Activated CD4-positive, CD25-positive, alpha-beta regulatory T cell treated with anti-CD3 and anti-CD28 coated beads, Interleukin-2, amount 50 U/mL, for 24 hours (primary cell): ENCODE data around the gene MICA.
"Not testable (repeated sequence)": the region's sequence is repeated elsewhere in the genome, so short reads cannot be mapped to it uniquely, and the experiment has no call there.

Source experiments
- ATAC-seq, 2 donors: fragments of 150-1000 bp; cut with Tn5 transposase; one replicate each; pipeline ENCODE4 v1.10.0; 2021; ENCODE audit warnings: mild to moderate bottlenecking in 1 of 2, moderate library complexity in 1 of 2

Gene MICA

DNA sequence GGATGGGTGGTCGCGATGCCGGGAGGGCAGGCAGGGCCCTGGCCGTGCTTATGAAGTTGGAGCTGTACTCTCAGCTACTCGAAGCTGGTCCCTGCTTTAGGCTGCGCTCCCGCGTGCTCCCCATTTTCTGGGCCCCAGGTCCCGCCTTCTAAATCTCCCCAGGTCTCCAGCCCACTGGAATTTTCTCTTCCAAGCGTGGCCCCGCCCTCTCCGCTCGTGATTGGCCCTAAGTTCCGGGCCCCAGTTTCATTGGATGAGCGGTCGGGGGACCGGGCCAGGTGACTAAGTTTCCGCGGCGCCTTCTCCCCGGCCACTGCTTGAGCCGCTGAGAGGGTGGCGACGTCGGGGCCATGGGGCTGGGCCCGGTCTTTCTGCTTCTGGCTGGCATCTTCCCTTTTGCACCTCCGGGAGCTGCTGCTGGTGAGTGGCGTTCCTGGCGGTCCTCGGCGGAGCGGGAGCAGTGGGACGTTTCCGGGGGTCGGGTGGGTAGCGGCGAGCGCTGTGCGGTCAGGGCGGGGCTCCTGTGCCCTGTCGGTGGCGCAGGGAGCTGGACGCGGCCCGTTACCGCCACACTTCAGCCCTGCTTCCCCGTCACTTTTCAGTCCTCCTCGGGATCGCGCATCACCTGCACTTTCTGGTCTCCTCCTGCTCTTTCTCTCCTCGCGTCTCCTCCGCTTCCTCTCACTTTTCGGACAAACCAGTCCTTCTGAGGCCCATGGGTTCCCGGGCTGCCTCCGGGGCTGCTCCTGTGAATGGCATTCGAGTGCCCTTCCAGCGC lies at the start of gene MICA:
TSS of gene MICA (plus strand) at position 313 of the 778 bp plus-strand sequence. CDS start at position 351, 38 bp downstream.
- peak; percentile 70 to 71 for ATAC-seq

DNA sequence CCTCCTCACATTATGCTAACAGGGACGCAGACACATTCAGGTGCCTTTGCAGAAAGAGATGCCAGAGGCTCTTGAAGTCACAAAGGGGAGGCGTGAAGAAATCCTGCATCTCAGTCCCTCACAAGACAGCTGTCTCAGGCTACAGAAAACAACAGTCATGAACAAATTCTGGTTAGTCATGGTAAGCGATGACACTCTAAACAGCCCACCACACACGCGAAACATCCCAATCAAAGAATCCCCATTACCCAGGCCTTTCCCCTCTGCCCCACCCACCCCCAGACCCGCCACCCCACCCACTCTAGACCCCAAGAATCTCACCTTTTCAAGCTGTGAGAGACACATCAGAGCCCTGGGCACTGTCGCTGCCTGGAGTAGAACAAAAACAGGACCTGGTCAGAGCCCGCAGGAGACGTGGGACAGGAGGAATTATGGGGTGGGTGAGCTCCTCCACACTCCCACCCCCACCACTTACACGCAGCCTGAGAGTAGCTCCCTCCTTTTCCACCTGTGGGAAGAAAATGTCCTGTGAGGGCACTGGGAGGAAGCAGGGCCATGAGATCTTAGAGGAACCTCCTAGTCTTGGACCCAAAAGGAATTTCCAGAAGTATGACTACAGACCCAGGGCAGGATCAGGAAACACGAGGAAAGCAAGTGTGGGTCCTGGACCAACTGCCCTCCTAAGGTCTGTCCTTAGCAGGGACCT lies 49.1 kb upstream of the MICA start:
- ATAC-seq: peak; percentile 18

DNA sequence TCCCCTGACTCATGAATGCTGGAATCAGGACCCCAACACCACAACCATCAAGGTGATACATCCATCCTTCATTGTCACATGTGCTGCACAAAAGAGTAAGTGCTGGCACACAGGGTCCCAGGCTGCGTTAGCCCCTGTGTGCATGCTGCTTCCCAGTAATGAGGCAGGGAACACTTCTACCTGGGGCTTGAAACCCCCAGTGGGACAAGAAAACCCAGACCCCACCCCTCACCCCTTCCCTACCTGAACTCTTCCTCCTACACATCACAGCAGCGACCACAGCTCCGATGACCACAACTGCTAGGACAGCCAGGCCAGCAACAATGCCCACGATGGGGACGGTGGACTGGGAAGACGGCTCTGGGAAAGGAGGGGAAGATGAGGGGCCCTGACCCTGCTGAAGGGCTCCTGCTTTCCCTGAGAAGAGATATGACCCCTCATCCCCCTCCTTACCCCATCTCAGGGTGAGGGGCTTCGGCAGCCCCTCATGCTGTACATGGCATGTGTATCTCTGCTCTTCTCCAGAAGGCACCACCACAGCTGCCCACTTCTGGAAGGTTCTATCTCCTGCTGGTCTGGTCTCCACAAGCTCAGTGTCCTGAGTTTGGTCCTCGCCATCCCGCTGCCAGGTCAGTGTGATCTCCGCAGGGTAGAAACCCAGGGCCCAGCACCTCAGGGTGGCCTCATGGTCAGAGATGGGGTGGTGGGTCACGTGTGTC lies 48.4 kb upstream of the MICA start:
- no peak for ATAC-seq

DNA sequence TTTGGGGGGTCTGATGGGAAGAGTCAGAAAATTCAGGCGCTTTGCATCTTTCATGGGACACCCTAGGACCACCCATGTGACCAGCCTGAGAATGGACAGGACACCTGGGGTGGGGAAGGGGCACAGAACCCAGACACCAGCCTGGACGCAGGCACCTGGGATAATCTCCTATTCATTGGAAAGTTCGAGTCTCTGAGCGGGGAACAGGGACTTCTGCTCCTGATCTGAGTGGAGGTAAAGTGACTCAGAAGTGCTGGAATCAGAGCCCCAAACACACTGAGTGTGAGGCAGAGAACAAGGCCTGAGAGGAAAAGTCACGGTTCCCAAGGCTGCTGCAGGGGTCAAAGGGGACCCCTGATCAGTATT lies 47.8 kb upstream of the MICA start:
- no peak for ATAC-seq

DNA sequence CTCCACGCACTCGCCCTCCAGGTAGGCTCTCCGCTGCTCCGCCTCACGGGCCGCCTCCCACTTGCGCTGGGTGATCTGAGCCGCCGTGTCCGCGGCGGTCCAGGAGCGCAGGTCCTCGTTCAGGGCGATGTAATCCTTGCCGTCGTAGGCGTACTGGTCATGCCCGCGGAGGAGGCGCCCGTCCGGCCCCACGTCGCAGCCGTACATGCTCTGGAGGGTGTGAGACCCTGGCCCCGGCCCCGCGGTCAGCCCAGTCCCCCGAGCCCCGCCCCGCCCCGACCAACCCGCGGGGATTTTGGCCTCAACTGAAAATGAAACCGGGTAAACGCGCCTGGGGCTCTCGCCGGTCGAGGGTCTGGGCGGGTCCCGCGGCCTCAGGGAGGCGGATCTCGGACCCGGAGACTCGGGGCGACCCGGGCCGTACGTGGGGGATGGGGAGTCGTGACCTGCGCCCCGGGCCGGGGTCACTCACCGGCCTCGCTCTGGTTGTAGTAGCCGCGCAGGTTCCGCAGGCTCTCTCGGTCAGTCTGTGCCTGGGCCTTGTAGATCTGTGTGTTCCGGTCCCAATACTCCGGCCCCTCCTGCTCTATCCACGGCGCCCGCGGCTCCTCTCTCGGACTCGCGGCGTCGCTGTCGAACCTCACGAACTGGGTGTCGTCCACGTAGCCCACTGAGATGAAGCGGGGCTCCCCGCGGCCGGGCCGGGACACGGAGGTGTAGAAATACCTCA lies 47.0 kb upstream of the MICA start:
- peak; percentile 6 to 9 for ATAC-seq

DNA sequence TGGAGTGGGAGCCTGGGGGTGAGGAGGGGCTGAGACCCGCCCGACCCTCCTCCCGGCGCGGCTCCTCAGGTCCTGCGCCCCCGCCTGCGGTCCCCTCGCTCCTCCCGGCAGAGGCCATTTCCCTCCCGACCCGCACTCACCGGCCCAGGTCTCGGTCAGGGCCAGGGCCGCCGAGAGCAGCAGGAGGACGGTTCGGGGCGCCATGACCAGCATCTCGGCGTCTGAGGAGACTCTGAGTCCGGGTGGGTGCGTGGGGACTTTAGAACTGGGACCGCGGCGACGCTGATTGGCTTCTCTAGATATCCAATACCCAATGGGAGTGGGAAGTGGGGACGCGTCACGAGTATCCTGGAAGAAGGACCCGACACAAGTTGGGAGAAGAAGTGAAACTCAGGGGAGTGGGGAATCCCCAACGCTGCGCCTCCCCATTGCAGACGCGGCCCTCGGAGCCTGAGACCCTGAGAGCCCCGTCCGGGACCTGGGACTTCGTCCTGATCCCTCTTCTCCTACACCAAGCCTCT lies 46.4 kb upstream of the MICA start, which contains the start of gene HLA-B:
TSS of gene HLA-B (minus strand) at position 234 of the 521 bp plus-strand sequence. CDS start at position 213, 21 bp downstream.
- peak; percentile 75 to 76 for ATAC-seq

DNA sequence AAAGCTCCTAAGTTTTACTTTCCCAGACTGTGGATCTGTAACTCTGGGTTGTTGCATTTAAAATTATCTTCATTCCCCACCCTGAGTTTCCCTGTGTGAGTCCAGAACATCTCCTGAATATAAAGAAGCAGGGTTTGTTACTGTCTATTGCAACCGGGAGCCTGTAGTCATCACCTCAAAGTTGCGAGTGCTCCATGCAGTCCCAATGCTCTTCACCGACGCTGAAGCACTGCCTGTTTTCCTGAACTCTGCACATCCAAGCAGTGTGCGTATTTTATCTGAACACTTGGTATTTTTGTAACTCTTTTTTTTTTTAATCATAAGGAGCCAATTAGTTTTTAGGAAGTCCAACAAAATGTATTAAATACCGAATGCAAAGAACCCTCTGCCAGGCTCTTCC lies 45.5 kb upstream of the MICA start:
- no peak for ATAC-seq

DNA sequence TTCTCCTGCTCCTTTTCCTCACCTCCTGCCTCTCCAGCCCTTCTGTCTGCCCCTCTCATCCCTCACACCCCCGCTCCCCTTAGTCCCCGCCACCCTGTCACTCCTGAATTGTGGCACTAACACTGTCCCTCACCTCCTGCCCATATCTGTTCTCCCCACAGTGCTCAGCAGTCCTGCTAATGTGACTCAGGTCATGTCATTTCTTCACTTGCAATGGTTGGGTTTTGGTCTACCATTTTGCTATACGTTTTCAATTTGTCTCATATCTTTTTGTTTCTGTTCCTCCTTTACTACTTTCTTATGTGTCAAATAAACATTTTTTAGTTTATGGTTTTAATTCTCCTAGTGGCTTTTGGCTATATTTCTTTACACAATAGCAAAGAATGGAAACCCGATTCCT lies 45.1 kb upstream of the MICA start:
- ATAC-seq: peak in 1 of 2 donors; percentile 20

DNA sequence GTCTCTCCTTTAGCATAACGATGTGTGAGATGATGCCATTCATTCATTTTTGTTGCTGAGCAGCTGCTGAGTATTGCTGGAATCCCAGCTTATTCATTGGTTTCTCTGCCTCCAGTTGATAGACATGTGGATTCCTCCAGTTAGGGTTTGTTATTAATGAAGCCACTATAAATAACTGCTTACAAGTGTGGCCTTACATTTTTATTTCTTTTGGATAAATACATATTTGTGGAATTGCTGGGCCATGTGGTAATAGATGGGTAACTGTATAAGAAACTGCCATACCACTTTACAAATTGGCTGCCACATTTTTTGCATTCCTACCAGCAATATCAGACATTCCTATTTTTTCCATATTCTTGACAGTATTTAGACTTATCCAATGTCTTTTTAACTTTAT lies 43.8 kb upstream of the MICA start:
- ATAC-seq: no peak

DNA sequence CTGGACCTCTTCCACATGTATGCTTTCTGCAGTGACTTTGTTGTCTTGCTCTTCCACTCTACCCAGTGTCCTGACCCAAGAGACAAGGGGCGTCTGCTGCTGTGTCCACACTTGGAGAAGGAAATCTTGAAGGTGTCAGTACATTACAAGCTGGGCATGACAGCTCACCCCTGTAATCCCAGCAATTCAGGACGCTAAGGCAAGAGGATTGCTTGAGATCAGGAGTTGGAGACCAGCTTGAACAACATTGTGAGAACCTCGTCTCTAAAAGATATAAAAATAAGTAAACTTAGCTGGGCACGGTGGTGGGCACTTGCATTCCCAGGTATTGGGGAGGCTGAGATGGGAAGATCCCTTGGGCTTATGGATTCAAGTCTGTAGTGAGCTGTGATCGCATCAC lies 40.6 kb upstream of the MICA start:
- ATAC-seq: no peak

DNA sequence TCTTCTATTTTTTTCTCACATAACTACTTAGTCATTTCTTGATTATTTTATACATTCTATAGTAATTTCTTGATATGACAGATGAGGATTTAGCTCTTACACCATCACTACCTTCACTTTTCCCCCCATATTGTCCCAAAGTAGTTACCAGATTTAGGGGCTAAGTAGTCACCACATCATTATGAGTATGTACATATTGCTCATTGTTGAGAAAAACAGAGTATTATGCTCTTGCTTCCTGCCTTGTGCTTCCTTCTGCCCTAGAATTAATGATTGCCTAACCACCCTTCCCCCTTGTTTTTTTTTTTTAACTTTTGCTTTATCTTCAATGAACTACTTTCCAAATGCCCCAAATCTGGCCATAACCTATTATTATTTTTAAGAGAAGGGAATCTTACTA lies 39.6 kb upstream of the MICA start:
- peak; percentile 44 to 65 for ATAC-seq

DNA sequence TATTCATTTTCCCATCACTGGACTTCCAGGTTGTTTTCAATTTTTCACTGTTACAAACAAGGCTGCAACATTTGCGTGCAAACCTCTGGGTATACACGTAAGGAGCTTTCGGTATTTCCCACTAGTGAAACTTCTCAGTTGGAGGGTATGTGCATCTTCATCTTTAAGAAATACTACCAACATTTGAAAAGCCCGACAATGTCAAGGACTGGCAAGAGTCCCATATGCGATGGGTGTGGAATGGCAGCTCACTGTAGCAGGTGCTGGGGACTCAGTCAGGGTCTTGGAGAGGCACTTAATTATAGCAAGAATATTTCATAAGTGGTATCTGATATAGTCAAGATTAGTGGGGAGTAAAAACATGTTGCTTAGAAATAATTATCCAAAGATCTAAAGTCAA lies 37.5 kb upstream of the MICA start:
- no peak for ATAC-seq

DNA sequence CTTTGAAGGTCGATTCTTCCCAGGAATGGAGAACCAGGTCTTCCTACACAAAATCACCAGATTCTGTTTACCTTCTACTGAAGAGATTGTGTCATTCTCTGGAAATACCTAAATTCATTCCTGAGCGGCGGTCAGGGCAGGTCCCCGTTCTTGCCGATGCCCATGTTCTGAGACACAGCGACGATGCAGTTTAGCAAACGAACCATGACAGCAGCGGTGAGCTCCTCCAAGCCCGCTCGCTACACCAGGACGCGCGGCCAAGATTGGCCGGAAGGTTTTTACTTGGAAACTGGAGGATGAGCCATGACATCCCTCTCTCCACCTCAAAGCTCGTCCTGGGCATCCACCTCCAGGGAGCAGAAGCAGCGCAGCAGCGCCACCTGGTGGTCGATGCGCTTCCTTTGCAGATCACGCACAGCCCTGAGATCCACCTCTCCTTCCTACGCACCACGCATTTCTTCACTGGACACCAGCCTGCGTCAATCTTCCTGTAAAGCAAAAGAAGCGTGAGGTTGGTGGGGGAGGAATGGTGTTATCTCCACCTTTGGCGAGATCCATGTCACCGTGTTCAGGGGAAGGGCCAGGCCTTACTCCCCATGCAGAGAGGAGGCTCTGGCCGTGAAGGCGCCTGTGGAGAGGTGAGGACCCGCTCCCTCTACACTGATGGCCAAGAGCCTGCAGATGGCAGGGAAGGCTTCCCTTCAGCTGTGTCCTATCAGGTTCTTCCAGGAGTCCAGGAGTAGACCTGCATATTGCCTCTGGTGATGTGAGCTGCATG lies 36.5 kb upstream of the MICA start:
- peak; percentile 96 to 97 for ATAC-seq

DNA sequence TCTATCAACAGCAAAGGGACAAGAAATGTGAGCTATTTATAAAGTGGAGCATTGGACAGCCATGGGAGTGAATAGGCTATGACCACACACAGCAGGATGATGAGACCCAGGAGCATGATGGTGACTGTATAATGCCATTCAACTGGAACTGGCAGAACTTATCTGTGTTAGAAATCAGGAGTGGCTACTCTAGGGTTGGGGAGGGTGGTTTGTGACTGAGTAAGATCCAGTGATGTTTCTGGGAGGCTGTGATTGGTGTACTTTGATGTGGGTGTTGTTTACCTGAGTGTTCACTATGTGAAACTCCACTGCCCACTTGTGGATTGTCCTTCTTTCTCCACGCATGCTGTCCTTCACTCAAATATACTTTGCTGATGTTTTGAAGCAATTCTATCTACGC lies 34.9 kb upstream of the MICA start:
- no peak for ATAC-seq

DNA sequence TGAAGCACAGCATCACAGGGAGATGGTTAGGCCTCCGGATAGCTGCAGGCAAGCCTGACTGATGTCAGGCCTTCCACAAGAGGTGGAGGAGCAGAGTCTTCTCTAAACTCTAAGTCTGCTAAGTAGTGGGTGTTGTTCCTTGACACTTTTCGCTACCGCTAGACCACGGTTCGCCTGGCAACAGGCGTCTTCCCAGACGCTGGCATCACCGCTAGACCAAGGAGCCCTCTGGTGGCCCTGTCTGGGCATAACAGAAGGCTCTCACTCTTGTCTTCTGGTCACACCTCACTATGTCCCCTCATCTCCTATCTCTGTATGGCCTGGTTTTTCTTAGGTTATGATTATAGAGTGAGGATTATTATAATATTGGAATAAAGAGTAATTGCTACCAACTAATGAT lies 29.3 kb upstream of the MICA start:
- ATAC-seq: not testable (repeated sequence)

DNA sequence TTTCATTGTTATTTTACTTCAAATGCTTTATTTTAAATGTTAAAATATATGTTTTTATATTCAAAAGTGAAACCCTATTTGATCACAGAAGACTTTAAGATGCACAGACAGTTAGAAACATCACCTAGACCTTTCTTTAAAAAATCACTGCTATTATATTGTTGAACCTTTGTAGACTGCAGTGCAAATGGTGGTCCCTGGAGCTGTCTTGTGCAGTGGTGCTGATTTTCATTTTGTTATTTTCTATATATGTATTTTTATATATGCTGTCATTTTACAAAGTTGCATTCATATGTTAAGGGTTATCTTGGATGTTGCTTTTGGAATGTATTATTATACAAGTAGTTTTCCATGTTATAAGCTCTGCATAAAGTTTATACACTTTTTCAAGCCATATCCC lies 27.7 kb upstream of the MICA start:
- ATAC-seq: no peak

DNA sequence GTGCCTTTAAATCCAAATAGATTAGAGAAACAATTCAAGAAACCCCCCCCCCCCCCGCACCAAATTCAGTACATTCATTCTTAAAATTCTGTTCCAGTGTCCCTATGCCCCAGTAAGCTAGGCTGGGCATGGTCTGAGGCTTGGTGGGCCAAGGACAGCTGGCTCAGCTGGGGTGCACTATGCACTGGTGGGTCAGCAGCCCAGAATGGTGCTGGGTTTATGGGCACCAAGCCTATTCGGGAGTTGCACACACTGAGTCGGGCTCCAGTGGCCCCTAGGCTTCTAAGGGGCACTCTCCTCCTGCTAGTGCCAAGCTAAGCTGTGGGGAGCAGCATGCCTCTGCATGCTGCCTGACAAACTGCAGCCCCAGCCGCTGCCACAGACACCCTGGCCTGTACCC lies 26.4 kb upstream of the MICA start:
- no peak for ATAC-seq

DNA sequence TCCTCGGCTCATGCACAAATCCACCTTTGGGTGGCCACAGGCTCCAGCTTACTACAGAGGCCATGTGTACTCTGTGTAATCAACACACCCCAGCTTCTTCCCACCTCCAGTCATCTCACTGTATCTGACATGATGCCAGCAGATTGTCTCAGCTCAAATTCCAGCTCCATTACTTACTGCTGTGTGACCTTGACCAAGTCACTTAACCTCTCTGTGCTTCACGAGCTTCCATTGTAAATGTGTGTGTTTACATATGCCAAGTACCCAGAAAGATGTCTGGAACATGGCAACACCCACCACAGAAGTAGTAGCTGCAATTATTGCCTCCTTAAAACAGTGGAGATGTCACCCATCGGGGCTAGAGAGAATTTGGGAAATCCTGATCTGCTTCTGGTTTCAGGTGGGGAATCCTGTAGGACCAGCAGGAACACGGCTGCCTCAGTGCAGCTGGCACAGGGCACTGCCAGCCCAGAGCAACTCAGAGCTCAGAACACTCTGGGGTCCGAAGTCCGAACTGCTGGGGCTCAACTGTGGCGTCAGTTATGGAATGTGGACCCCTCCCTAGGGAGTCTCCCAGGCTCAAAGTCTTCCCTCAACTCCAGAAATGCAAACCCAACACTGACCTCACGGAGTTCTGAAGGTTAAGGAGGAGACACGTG lies 25.2 kb upstream of the MICA start:
- ATAC-seq: no peak

DNA sequence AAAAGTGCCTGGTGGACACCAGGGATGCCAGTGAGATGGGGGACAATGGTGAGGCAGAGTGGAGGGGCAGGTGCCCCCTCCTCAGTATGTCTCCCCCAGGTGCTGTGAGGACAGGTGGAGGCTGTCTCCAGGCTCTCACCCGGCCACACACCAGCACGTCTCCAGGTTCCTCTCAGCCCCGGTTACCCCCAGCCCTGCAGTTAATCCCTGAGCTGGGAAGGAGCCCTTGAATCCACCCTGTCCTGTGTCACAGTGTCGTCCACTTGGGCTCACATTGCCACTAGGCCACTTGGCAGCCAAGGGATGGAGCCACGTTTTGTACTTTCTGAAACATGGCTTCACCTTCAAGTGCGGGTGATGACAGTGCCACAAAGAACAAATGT lies 24.7 kb upstream of the MICA start:
- ATAC-seq: no peak

DNA sequence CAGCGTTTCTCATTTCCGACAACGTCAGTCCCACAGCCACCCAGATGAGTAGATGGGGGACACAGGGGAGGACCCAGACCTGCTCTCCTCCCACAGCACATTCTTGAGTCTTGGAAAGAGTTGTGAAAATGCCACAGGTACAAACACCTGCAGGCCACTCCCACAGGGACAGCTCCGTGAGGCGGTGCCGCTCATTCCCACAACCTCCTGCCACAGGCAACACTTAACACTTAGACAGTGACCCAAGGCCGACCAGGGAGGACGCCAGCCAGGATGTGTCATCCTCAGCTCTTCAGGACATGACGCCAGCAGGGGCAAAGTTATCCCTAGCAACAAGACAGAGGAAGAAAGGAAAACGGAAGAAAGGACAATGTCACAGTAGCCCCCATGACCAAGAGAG lies 23.5 kb upstream of the MICA start:
- ATAC-seq: no peak

DNA sequence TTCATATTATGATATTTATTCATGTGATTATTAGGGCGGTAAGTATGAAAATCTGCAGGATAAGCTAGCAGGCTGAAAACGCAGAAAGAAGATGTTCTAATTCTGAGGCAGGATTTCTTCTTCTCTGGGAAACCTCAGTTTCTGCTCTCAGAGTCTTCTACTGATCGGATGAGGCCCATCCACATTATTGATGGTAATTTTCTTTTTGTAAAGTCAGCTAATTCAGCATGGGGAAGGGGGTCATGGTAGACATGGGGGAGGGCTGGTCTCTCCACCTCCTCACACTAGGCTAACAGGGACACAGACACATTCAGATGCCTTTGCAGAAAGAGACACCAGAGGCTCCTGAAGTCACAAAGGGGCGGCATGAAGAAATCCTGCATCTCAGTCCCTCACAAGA lies 21.7 kb upstream of the MICA start:
- no peak for ATAC-seq
